Loucy (cell line): Measurements from ENCODE around the gene CTTNBP2.

ENCODE experiments used
- CTCF ChIP-seq: fragments of 200-600 bp; sonication (generic); conservative IDR thresholded peaks from 2 replicates; pipeline ENCODE4 v1.5.1; 2014; ENCODE audit warnings: mild to moderate bottlenecking, antibody characterized with exemption, low read length
- EZH2phosphoT487 ChIP-seq: fragments of 200-600 bp; IDR thresholded peaks from 2 replicates; pipeline ENCODE4 v1.6.1; 2018; ENCODE audit warnings: antibody characterized with exemption, mild to moderate bottlenecking, moderate library complexity, borderline replicate concordance

DNA sequence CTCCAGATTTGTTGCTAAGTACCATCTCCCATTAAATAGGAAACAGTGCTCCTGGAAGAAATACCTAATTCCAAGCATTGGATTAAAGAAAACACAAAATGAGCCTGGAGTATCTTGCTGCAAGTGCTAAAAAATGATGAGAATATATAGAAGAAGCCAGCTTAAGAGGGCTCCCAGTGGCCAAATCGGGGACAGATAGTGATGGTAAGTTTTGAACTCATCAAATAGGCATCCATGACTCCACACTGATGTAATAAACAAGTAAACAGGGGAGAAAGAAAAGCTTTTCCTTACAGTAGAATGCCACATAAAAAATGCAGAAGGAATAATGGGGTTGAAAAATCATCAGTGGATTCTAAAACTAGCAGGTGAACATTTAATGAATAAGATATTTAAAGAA, 72.4 kb downstream of the CTTNBP2 start:
- TF ChIP-seq CTCF (no peak), EZH2phosphoT487 (no peak)
